Effector CD4-positive, alpha-beta T cell (primary cell): Measurements from ENCODE around the gene HMSD.

ENCODE experiments used
- DNase-seq: peaks from one replicate; pipeline ENCODE4 v3.0.0-alpha.2; 2020

Gene HMSD

DNA sequence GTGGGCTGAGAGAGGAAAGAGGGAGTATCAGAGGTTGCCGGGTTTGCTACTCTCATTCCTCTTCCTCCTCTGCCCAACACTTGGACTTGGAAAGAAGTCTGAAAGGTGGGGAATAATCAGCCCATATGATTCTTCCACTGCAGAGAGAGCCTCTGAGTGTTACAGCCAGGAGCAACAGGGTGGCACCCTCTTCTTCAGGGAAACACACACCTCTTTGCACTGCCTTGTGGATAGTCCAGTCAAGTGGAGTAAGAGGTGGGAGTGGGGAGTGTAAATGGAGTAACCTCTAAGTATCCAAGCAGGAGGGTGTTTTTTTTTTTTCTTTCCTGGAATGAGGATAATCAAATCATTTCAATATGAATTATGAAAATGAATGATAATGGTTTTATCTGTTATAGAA lies 11.8 kb downstream of the HMSD start:
- DNase-seq: no peak

DNA sequence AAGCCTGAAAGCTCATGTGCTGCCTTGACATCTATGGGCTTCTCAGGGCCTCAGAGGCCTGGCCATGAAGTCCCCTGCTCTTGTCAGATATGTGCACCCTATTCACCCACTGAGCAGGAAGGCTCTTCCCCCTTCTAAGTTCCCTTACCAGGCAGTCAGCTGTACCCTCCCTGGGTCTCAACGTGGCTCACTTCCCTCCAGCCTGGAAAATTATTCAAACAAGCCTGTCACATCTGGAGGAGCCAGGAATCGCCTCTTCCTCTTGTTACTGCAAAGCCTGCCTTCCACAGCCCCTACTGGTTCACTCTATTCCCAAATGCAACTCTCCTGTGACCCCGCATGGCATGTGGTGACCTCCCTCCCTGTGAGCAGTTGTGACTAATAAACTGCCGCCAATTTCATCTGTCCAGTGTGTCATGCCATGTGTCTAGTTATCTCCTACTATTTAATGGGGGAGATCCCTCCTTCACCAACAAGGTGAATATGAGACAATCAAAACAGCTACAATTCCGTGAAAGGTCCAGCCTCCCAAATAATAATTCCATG lies 12.4 kb downstream of the HMSD start:
- no peak for DNase-seq

DNA sequence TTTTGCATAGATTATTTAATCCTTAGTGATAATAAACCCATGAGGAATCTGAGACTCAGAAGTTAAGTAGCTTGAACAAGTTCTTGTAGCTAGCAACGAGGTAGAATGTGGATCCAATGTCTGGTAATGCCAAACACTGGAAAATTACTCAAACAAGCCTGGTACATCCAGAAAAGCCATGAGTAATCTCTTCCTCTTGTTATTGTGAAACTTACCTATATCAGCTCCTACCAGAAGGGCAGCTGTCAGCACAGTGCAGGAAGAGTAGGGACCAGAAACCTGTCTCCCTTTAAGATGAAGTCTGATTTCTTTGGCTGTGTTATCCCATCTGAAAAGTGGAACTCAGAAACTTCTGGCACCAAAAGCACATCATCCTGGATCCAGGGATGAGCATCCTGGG lies 13.0 kb downstream of the HMSD start:
- no peak for DNase-seq

DNA sequence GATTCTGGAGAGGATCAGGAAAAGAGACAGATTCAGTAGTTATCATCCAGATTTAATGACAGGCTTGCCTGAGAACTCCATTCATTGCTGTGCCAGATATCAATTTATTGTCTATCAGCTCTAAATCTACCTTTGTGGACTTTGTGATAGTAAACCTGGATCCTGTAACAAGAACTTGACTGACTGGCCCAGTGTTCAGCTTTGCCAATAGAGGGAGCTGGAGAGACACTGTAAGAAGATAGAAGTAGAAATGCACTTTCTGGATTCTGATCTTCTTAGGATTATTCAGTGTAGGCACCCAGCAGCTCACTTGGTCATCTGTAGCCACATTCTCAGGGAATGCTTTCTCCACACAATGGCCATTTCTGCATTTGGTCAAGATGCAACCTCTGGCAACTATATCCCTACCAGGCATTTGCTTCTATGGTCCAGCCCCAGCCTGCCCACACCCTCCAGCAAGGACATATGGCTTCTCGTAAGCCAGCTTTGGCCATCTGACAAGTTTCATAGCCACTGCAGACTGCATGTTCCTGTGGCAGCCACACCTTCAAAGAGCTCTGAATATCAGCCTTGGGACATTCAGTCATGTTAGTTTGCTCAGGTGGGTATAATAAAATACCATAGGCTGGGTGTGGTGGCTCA lies 14.6 kb downstream of the HMSD start:
- DNase-seq: peak; percentile 34

- DNase-seq: no peak
Measured at GRCh38 chr18:63964908-63965307, 15.8 kb downstream of the HMSD start.

DNA sequence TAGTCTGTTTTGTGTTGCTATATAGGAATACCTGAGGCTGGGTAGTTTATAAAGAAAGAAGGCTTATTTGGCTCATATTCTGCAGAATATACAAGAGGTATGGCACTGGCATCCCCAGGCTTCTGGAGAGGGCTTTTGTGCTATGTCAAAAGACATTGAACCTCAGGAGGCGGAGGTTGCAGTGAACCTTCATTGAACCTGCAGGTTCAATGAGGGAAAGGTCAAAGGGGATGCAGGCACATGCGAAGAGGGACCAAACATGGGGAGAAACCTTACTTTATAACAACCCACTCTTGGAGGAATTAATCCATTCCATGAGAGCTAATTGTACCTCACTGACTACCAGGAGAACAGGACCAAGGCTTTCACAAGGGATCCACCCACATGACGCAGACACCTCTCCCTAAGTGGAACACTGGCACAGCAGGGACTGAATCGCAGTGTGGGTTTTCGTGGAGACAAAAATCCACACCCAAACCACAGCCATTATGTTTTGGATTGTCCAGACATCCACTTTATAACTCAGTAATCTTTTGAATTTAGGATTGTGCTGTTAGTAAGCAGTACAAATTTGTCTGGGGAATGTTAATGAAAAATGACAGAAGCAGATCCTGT lies 16.7 kb downstream of the HMSD start:
- DNase-seq: no peak

DNA sequence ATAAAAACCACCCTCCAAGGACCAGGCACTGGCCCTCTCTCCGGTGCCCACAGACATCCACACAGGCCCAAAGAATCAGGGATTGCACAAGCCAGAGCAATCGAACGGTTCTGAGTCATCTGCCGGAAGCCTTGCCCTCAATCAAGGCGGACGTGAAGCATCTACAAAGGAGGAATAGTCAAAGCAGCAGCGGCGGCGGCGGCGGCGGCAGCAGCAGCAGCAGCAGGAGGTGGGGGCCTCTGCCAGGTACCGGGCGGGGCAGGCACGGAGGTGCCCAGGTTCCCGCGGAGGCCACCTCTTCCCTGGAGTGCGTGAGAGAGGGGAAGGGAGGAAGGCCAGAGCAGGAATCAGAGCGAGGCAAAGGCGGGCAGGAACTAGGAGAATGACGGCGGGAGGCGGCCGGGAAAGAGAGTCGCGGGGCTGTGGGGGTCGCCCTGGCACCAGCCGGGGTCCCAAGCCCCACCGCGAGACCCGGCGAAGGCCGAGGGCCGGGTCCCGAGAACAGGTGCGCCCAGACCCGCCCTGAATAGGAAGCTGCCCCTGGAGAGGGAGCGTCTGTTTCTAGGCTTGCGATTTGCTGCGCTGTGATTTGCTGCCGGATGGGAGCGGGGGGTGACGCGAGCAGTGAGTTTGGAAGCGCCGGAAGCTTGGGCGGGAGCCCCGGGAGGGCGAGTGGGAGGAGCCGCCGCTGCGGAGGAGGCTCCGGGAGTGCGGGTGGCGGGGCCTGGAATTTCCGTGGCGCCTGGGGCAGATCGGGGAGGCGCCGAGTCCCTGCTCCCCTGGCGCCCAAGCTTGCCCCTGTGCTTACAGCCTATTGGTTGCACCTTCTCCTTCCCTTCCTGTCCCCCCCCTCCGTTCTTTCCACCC lies 21.1 kb downstream of the HMSD start, which contains the start of gene SERPINB8:
SERPINB8 (plus strand) TSS at position 140 of the 867 bp plus-strand sequence. CDS start 8,228 bp downstream, outside the sequence.
- peak; percentile 69 for DNase-seq

GRCh38 chr18:63970809-63971205 lies 21.7 kb downstream of the HMSD start:
- no peak for DNase-seq

DNA sequence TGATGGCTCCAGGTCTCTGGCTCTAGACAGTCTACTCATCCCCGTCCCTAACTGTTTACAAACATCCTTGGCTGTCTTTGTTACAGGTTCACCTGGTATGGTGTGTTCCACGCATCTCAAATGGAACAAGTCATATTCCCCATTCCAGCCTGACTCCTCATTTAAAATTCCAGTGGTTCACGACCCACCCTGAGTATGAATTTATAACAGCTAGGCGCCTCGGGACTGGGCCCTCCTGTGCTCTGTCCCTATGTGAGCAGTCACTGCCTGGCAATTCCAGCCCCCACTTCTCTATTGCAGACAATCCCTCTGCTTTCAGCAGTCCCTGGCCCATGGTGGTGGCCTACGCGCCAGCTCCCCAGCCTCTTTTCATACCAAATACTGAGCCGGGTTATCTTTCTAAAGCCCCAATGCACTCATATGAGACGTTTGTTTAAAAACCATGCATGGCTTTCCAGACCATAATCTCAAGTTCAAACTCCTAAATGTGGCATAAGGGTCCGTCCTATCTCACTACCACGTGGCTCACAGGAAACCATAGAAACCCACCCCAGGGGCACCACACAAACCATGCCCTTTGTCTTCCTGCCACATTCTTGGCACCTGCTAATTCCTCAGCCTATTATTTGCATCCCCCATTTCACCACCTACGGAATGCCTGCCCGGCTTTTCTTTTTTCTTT lies 22.4 kb downstream of the HMSD start:
- DNase-seq: no peak

DNA sequence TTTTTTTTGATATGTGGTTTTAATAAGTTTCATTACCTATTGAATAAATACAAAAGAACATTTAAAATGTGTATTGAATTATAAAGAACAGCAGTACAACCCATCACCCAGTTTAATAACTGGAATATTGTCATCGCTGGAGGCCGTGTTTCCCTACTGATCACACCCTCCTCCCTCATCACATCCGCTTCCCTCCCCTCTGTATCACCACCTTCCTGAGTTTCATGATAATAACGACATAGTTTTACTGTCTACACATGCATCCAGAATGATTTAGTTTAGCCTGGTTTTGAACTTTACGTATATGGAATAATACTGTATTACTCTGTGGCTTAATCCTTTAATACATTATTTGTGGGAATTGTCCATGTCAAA lies 22.9 kb downstream of the HMSD start:
- no peak for DNase-seq

GRCh38 chr18:63974991-63975390 lies 25.9 kb downstream of the HMSD start:
- no peak for DNase-seq

DNA sequence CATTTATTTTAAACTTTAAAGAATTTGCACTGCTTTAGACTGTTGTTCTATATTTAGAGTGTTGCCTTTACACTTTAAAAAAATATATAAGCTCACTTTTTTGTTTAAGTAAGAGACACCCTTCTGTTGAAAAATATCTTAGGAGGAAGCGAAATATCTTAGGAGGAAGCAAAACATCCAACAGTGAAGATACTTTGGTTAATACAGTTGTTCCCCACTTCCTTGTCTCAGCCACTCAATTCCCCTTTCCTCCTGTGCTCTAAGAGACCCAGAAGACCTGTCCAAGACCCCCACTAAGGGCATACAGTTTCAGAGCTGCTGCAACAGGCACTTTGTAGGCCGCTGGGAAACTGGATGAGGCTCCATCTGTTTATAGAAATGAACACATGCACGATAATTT lies 26.5 kb downstream of the HMSD start:
- DNase-seq: no peak

- DNase-seq: no peak
Measured at GRCh38 chr18:63977040-63977439, 27.9 kb downstream of the HMSD start.

DNA sequence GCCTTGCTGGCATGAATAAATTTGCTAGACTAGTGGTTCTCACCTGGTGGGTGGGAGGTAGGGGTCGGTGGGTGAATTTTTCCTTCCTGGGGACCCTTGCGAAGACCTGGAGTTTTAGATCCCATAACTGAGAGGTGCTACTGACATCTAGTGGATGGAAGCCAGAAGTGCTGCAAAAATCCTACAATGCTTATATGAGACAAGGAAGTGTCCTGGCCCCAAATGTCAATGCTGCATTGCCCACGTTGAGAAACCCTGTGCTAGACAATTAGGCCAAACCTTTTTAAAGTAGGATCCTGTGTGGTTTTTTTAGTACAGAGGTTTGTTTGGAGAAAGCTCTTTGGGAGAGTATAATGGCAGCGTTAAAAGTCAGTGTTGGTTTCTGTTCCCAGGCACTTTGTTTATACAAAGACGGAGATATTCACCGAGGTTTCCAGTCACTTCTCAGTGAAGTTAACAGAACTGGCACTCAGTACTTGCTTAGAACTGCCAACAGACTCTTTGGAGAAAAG lies 30.4 kb downstream of the HMSD start:
- peak; percentile 14 for DNase-seq

- DNase-seq: no peak
Measured at GRCh38 chr18:63980027-63980426, 30.9 kb downstream of the HMSD start.

- DNase-seq: no peak
Measured at GRCh38 chr18:63980896-63981460, 31.9 kb downstream of the HMSD start.

DNA sequence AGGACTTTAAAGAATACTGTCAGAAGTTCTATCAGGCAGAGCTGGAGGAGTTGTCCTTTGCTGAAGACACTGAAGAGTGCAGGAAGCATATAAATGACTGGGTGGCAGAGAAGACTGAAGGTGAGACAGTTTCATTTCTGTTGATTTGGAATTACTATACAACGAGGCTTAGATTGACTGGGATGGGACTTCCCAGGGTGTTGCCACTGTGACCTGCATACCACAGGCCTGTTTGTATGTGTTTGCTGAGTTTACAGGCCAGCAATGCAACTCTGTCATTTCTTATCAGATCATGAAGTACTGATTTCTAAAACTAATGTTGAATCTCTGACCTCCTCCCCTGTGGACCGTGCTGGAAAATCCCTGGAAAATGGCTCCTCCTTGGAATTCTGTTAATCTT lies 32.6 kb downstream of the HMSD start:
- DNase-seq: no peak

GRCh38 chr18:63982361-63982760 lies 33.3 kb downstream of the HMSD start:
- DNase-seq: no peak

DNA sequence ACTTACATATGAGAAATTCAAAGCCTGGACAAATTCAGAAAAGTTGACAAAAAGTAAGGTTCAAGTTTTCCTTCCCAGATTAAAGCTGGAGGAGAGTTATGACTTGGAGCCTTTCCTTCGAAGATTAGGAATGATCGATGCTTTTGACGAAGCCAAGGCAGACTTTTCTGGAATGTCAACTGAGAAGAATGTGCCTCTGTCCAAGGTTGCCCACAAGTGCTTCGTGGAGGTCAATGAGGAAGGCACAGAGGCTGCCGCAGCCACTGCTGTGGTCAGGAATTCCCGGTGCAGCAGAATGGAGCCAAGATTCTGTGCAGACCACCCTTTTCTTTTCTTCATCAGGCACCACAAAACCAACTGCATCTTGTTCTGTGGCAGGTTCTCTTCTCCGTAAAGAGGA lies 37.8 kb downstream of the HMSD start:
- DNase-seq: no peak

DNA sequence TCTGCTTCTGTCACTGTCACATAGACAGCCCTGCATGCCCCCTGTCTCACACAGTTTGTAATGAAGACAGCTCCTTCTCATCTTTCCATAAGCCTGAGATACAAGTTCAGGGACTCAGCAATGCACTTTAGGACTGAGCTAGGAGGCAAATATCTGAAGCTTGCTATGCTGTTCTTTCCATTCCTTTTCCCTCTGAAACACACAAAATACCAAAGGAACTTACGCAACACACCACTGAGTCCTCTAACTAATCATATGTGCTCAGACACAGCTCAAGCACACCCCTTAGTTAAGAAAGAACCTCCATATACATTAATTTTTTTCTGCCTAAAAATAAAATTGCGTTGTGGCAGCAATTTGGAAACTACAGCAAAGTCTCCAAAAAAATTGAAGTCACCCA lies 38.6 kb downstream of the HMSD start:
- DNase-seq: no peak

DNA sequence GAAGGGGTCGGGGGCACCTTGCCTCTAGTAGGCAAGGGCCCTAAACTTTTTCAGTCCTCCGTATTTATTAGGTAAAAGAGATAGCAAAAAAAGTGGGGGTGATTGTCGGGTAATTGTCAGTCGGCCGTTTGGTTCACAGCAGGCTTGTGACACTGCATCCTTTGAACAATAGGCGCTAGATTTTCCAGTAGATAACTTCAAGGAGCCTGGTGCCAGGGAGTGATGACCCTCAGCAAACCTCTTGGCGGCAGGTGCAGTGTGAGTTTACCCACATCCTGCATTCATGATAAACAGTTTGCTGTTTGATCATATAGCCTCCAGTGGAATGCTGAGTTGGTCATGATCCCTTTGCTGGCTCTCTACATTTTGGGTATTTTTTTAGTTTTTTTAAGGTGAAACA lies 43.6 kb downstream of the HMSD start:
- DNase-seq: no peak

GRCh38 chr18:63994783-63995399 lies 45.8 kb downstream of the HMSD start:
- DNase-seq: no peak
